ENCODE data around the gene HOXB1.
A peak's percentile ranks its signal among the peaks of the same experiment; 100 is the strongest.
"Not testable (repeated sequence)": the region's sequence is repeated elsewhere in the genome, so short reads cannot be mapped to it uniquely, and the experiment has no call there.

HOXB1 gene

GRCh38 chr17:48542114-48542656 lies 11.4 kb upstream of the HOXB1 start:
- no peak for DNase-seq

- peak; percentile 38 to 75 for DNase-seq
Observed at GRCh38 chr17:48541577-48542113, 10.8 kb upstream of the HOXB1 start.

- no peak for DNase-seq
Observed at GRCh38 chr17:48541036-48541576, 10.3 kb upstream of the HOXB1 start.

- no peak for DNase-seq
Observed at GRCh38 chr17:48540213-48540612, 9.4 kb upstream of the HOXB1 start.

- no peak for DNase-seq
Observed at GRCh38 chr17:48539177-48539576, 8.4 kb upstream of the HOXB1 start.

- no peak for DNase-seq
Observed at GRCh38 chr17:48537316-48537715, 6.5 kb upstream of the HOXB1 start.

- not testable (repeated sequence) for DNase-seq
Observed at GRCh38 chr17:48535793-48536559, 5.2 kb upstream of the HOXB1 start.

GRCh38 chr17:48532261-48532660 lies 1.4 kb upstream of the HOXB1 start:
- DNase-seq, result no peak

GRCh38 chr17:48530208-48530886 lies 464 bp downstream of the HOXB1 start:
- DNase-seq, result no peak

- no peak for DNase-seq
Observed at GRCh38 chr17:48529683-48530009, 1.2 kb downstream of the HOXB1 start.

- DNase-seq, result no peak
Observed at GRCh38 chr17:48528936-48529682, 1.7 kb downstream of the HOXB1 start.

- DNase-seq, result no peak
Observed at GRCh38 chr17:48528153-48528935, 2.5 kb downstream of the HOXB1 start.

GRCh38 chr17:48527547-48527932 lies 3.3 kb downstream of the HOXB1 start:
- DNase-seq, result no peak

- DNase-seq, result no peak
Observed at GRCh38 chr17:48526608-48527546, 3.9 kb downstream of the HOXB1 start.

- no peak for DNase-seq
Observed at GRCh38 chr17:48523010-48523409, 7.8 kb downstream of the HOXB1 start.

- DNase-seq, result no peak
Observed at GRCh38 chr17:48522031-48522653, 8.7 kb downstream of the HOXB1 start.

GRCh38 chr17:48520631-48521079 lies 10.2 kb downstream of the HOXB1 start:
- no peak for DNase-seq

- no peak for DNase-seq
Observed at GRCh38 chr17:48519427-48519826, 11.4 kb downstream of the HOXB1 start.

- DNase-seq, result no peak
Observed at GRCh38 chr17:48517478-48517877, 13.3 kb downstream of the HOXB1 start.
